ENCODE results near the gene PPP1R12B. TPM values are rescaled to one million over a fixed set of nuclear protein-coding genes. Genes with fewer than 3 reads are reported as not detected.

PPP1R12B gene
- total and polyA plus RNA-seq, 4 donors = 6.0 to 122 (median 22.0) TPM

DNA sequence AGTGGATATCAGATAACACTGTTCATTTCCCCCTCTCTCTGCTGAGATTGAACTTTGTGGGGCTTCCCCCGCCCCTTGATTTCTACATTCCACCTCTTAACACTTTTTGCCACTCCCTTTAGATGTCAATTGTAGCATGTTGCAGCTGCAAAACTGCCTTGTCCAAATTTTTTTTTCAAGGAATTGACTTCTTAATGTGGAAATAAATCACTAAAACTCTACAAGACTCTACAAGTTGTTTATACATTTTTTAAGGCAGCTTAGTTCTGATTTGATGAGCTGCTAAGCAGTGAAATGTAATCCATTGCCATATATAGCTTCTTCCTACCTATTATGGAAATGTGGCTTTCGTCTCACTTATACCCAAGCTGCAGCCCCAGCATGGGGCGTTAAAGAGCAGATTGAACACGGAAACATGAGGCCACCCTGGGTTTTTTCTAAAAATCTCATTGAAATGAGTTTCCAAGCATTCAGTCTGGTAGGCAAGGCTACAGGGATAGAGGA is 229.6 kb downstream of the PPP1R12B start:
- H3K27me3 ChIP-seq (ENCODE audit: control insufficient read depth in 3 of 3, insufficient read depth in 3 of 3, low read length in 2 of 3) = no peaks in the 10 kb centered on the region
- H3K4me3 ChIP-seq = no peak overlapping the region
- TF ChIP-seq CTCF (IDR thresholded peaks at IDR 0.05; ENCODE audit: control extremely low read depth, extremely low read depth) = no peak
- peak overlapping the region in 1 of 2 donors; percentile 62 for H3K9ac ChIP-seq (ENCODE audit: insufficient read depth in 1 of 2, low read length in 2 of 2)
- H3K36me3 ChIP-seq (ENCODE audit: control insufficient read depth in 4 of 4, insufficient read depth in 4 of 4, low read length in 4 of 4) = peaks cover 3 to 21% (median 14%) of the 10 kb centered on the region in 4 donors
- WGBS, 2 donors = 52 to 73% methylated on average over 4 of the region's 4 CpGs
- H3K27ac ChIP-seq (ENCODE audit: low read depth in 1 of 2, low read length in 1 of 2) = peak overlapping the region in 1 of 2 donors; percentile 82
- peak; percentile 71 to 92 (median 89) for DNase-seq
- H3K4me1 ChIP-seq (ENCODE audit: control insufficient read depth in 5 of 5, insufficient read depth in 5 of 5, low read length in 5 of 5) = peaks cover 6 to 69% (median 41%) of the 10 kb centered on the region in 5 donors
- no peak for ATAC-seq (ENCODE audit: insufficient read depth, low FRiP score)
- H3K9me3 ChIP-seq (ENCODE audit: control insufficient read depth in 4 of 4, insufficient read depth in 3 of 4, low read length in 3 of 4) = no peaks in the 10 kb centered on the region

- peak in 2 of 3 donors; percentile 79 to 82 for DNase-seq
- H3K36me3 ChIP-seq (ENCODE audit: control insufficient read depth in 4 of 4, insufficient read depth in 4 of 4, low read length in 4 of 4) = peaks cover 0 to 21% (median 14%) of the 10 kb centered on the region in 4 donors
- 70 to 71% methylated on average over 6 of the region's 6 CpGs for WGBS, 2 donors
- peak overlapping the region in 1 of 2 donors; percentile 62 for H3K9ac ChIP-seq (ENCODE audit: insufficient read depth in 1 of 2, low read length in 2 of 2)
- H3K4me1 ChIP-seq (ENCODE audit: control insufficient read depth in 5 of 5, insufficient read depth in 5 of 5, low read length in 5 of 5) = peaks cover 6 to 69% (median 41%) of the 10 kb centered on the region in 5 donors
- TF ChIP-seq CTCF (IDR thresholded peaks at IDR 0.05; ENCODE audit: control extremely low read depth, extremely low read depth) = no peak
- no peaks in the 10 kb centered on the region for H3K9me3 ChIP-seq (ENCODE audit: control insufficient read depth in 4 of 4, insufficient read depth in 3 of 4, low read length in 3 of 4)
- H3K27me3 ChIP-seq (ENCODE audit: control insufficient read depth in 3 of 3, insufficient read depth in 3 of 3, low read length in 2 of 3) = no peaks in the 10 kb centered on the region
- H3K27ac ChIP-seq (ENCODE audit: low read depth in 1 of 2, low read length in 1 of 2) = peak overlapping the region in 1 of 2 donors; percentile 82
- no peak overlapping the region for H3K4me3 ChIP-seq
- ATAC-seq (ENCODE audit: insufficient read depth, low FRiP score) = no peak
Measured at GRCh38 chr1:202578565-202578964, 230.1 kb downstream of the PPP1R12B start.

DNA sequence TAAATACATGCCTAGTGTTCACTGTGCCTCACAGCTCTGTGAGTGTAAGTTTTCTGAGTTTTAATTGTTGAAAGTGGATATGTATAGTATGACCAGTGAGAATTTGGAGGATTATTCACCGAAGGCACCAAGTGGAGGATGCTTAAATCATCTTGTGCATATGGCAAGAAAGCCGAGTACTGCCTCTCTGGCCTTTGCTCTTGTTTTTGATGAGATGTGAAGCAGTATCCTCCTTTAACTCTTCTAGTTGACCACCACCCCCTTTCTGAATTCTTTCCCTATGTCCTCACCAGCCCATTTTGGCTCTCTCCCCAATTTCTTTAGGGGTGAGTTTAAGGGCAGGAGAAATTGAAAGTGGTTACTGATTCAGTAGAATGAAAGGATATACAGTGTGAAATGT is 231.3 kb downstream of the PPP1R12B start:
- no peak for TF ChIP-seq CTCF (IDR thresholded peaks at IDR 0.05; ENCODE audit: control extremely low read depth, extremely low read depth)
- peak overlapping the region in 1 of 2 donors; percentile 4 for H3K9ac ChIP-seq (ENCODE audit: insufficient read depth in 1 of 2, low read length in 2 of 2)
- WGBS, 2 donors = 72 to 86% methylated on average over 2 of the region's 2 CpGs
- peaks cover 6 to 61% (median 41%) of the 10 kb centered on the region in 5 donors for H3K4me1 ChIP-seq (ENCODE audit: control insufficient read depth in 5 of 5, insufficient read depth in 5 of 5, low read length in 5 of 5)
- peak overlapping the region in 1 of 2 donors; percentile 65 for H3K27ac ChIP-seq (ENCODE audit: low read depth in 1 of 2, low read length in 1 of 2)
- H3K36me3 ChIP-seq (ENCODE audit: control insufficient read depth in 4 of 4, insufficient read depth in 4 of 4, low read length in 4 of 4) = peaks cover 4 to 21% (median 14%) of the 10 kb centered on the region in 4 donors
- H3K27me3 ChIP-seq (ENCODE audit: control insufficient read depth in 3 of 3, insufficient read depth in 3 of 3, low read length in 2 of 3) = no peaks in the 10 kb centered on the region
- ATAC-seq (ENCODE audit: insufficient read depth, low FRiP score) (no peak), DNase-seq (peak; percentile 69 to 92 (median 90))
- no peaks in the 10 kb centered on the region for H3K9me3 ChIP-seq (ENCODE audit: control insufficient read depth in 4 of 4, insufficient read depth in 3 of 4, low read length in 3 of 4)
- H3K4me3 ChIP-seq = no peak overlapping the region
